Body of pancreas (tissue), 4 donors: ENCODE measurements around the gene F10. TPM values are rescaled to one million over a fixed set of nuclear protein-coding genes. Genes with fewer than 3 reads are reported as not detected.
"Not testable (repeated sequence)": the region's sequence is repeated elsewhere in the genome, so short reads cannot be mapped to it uniquely, and the experiment has no call there.

Source experiments
- ATAC-seq: fragments of 150-250 bp; one replicate; pipeline ENCODE4 v1.9.1; 2016
- DNase-seq, 4 donors: peaks; one replicate each; pipeline ENCODE4 v3.0.0-alpha.2; 2019
- H3K27ac ChIP-seq, 4 donors: fragments of 200-600 bp; sonication (generic); 1 replicate in 3 of 4; 2 replicates in 1 of 4; pipeline versions ENCODE4 v1.5.1 to v1.6.1; 2016 to 2019; ENCODE audit warnings: mild to moderate bottlenecking in 1 of 4, mixed read lengths in 1 of 4, moderate library complexity in 1 of 4
- H3K27me3 ChIP-seq, 2 donors: fragments of 200-600 bp; sonication (generic); one replicate each; pipeline ENCODE4 v1.6.0; 2016; ENCODE audit warnings: mild to moderate bottlenecking in 1 of 2
- H3K36me3 ChIP-seq, 2 donors: fragments of 200-600 bp; sonication (generic); replicated peaks in 1 of 2; 2 replicates each; pipeline ENCODE4 v1.5.1; 2016; ENCODE audit warnings: low read depth in 2 of 2; ENCODE audit not compliant: insufficient read depth in 1 of 2
- H3K4me1 ChIP-seq: fragments of 200-600 bp; sonication (generic); one replicate; pipeline ENCODE4 v1.6.0; 2016
- H3K4me3 ChIP-seq, 2 donors: fragments of 200-600 bp; sonication (generic); 1 replicate in 1 of 2; 2 replicates in 1 of 2; pipeline ENCODE4 v1.5.1; 2016 to 2019
- H3K9me3 ChIP-seq, 3 donors: fragments of 200-600 bp; sonication (generic); 1 replicate in 2 of 3; 2 replicates in 1 of 3; pipeline ENCODE4 v1.5.1; 2016
- CTCF ChIP-seq, 7 experiments: fragments of 450-650 bp in 4 of 7; fragments of 200-600 bp in 3 of 7; sonication (generic) in 3 of 7; IDR thresholded peaks; one replicate each; pipeline ENCODE4 v1.5.1; 2016 to 2019; ENCODE audit warnings: antibody characterized with exemption in 7 of 7
- POLR2A ChIP-seq, 3 donors: fragments of 450-650 bp; IDR thresholded peaks; one replicate each; pipeline ENCODE4 v1.6.1; 2016; ENCODE audit warnings: antibody characterized with exemption in 3 of 3, mild to moderate bottlenecking in 2 of 3
- WGBS, 2 donors: methylation state at CpG; one replicate each; pipeline ENCODE4 v1.1.5; 2017; 5-methylcytosine and 5-hydroxymethylcytosine counted together
- intact Hi-C: fragments of 100-400 bp; cut with DNase I; formaldehyde crosslinking; loops from one replicate; pipeline ENCODE4 v1.15.1; 2023
- total RNA-seq, 2 donors: library from RNA; depleted of rRNA; stranded (reverse); fragments of >200 nt; gene quantifications; one replicate each; pipeline ENCODE4 v1.1.0, GENCODE V29; 2016

The F10 gene
- total RNA-seq, 2 donors from 2014 or later = 2.3 to 6.7 TPM

- 82 to 88% methylated on average over 13 to 27 of the region's 27 CpGs for WGBS, 2 donors
- Histone ChIP-seq H3K9me3 (no peaks in the 10 kb centered on the region), H3K4me1 (no peaks in the 10 kb centered on the region), H3K4me3 (no peak overlapping the region), H3K27ac (no peak overlapping the region), H3K27me3 (no peaks in the 10 kb centered on the region), H3K36me3 (peaks cover 0 to 22% of the 10 kb centered on the region in 2 donors)
- intact Hi-C loops = no loop called here
- DNase-seq = no peak
- ATAC-seq = no peak
- TF ChIP-seq CTCF (IDR thresholded peaks at IDR 0.05) (no peak), POLR2A (IDR thresholded peaks at IDR 0.05) (no peak)
Measured at GRCh38 chr13:113078902-113079780, 43.5 kb upstream of the F10 start.

GRCh38 chr13:113079781-113080080 is 42.9 kb upstream of the F10 start:
- peaks cover 0 to 17% of the 10 kb centered on the region in 2 donors for H3K36me3 ChIP-seq
- H3K4me3 ChIP-seq, intact Hi-C loops, ATAC-seq, H3K4me1 ChIP-seq, H3K9me3 ChIP-seq, H3K27ac ChIP-seq, DNase-seq, H3K27me3 ChIP-seq: not testable (repeated sequence)
- 71 to 73% methylated on average over 9 of the region's 9 CpGs for WGBS, 2 donors

- no peak for ATAC-seq
- intact Hi-C loops = no loop called here
Measured at GRCh38 chr13:113080361-113080831, 42.2 kb upstream of the F10 start.

GRCh38 chr13:113080901-113081521 is 41.6 kb upstream of the F10 start:
- Histone ChIP-seq H3K27me3 (no peaks in the 10 kb centered on the region), H3K36me3 (peaks cover 0 to 9% of the 10 kb centered on the region in 2 donors), H3K9me3 (no peaks in the 10 kb centered on the region), H3K4me3 (no peak overlapping the region), H3K27ac (no peak overlapping the region), H3K4me1 (no peaks in the 10 kb centered on the region)
- DNase-seq (no peak), ATAC-seq (no peak)
- intact Hi-C loops = no loop called here
- TF ChIP-seq CTCF (IDR thresholded peaks at IDR 0.05) (no peak), POLR2A (IDR thresholded peaks at IDR 0.05) (no peak)
- 80 to 94% methylated on average over 16 to 17 of the region's 25 CpGs for WGBS, 2 donors

More at GRCh38 chr13:113080361-113080831, 42.2 kb upstream of the F10 start:
- Histone ChIP-seq H3K9me3 (no peaks in the 10 kb centered on the region), H3K4me1 (no peaks in the 10 kb centered on the region), H3K4me3 (no peak overlapping the region), H3K36me3 (peaks cover 0 to 13% of the 10 kb centered on the region in 2 donors), H3K27me3 (no peaks in the 10 kb centered on the region), H3K27ac (no peak overlapping the region)
- 79 to 91% methylated on average over 8 to 18 of the region's 18 CpGs for WGBS, 2 donors
- no peak for DNase-seq
- TF ChIP-seq CTCF (IDR thresholded peaks at IDR 0.05) (no peak), POLR2A (IDR thresholded peaks at IDR 0.05) (no peak)

GRCh38 chr13:113082198-113083021 is 40.2 kb upstream of the F10 start:
- intact Hi-C loops = no loop called here
- Histone ChIP-seq H3K27me3 (no peaks in the 10 kb centered on the region), H3K9me3 (no peaks in the 10 kb centered on the region), H3K4me3 (no peak overlapping the region), H3K4me1 (no peaks in the 10 kb centered on the region), H3K27ac (no peak overlapping the region), H3K36me3 (peaks cover 0 to 8% of the 10 kb centered on the region in 2 donors)
- WGBS, 2 donors = 80 to 92% methylated on average over 13 to 26 of the region's 26 CpGs
- DNase-seq = no peak
- TF ChIP-seq CTCF (IDR thresholded peaks at IDR 0.05) (no peak), POLR2A (IDR thresholded peaks at IDR 0.05) (no peak)
- no peak for ATAC-seq
